ENCODE data around the gene SSBP4. TPM values are rescaled to one million over a fixed set of nuclear protein-coding genes. Genes with fewer than 3 reads are reported as not detected.
A peak's percentile ranks its signal among the peaks of the same experiment; 100 is the strongest.
"Not testable (repeated sequence)": the region's sequence is repeated elsewhere in the genome, so short reads cannot be mapped to it uniquely, and the experiment has no call there.

The SSBP4 gene
- total RNA-seq, 1 experiment from 2014 or later = 46.1 TPM

- Histone ChIP-seq H3K27ac (ENCODE audit: insufficient read length, low read depth, low read length) (no peak overlapping the region), H3K18ac (ENCODE audit: insufficient read length, low read depth, low read length) (no peak overlapping the region), H4K5ac (ENCODE audit: insufficient read length, low read depth, low read length) (no peak overlapping the region), H3K9ac (ENCODE audit: extremely low read depth, insufficient read length, low read length) (no peak overlapping the region), H3K14ac (ENCODE audit: insufficient read depth, low read length) (no peak overlapping the region), H3K23me2 (ENCODE audit: insufficient read length, low read depth, low read length, poor library complexity, severe bottlenecking) (no peaks in the 10 kb centered on the region), H3K9me3 (ENCODE audit: control insufficient read depth, low read depth, low read length) (no peaks in the 10 kb centered on the region), H2BK120ac (ENCODE audit: low read depth, low read length, poor library complexity, severe bottlenecking) (no peak overlapping the region), H3K79me2 (ENCODE audit: insufficient read depth, low read length) (no peaks in the 10 kb centered on the region), H3K27me3 (ENCODE audit: insufficient read depth, low read length) (no peaks in the 10 kb centered on the region), H4K91ac (ENCODE audit: insufficient read length, low read depth, low read length) (no peak overlapping the region), H2BK15ac (ENCODE audit: low read depth, low read length) (no peak overlapping the region), H3K56ac (ENCODE audit: insufficient read length, low read depth, low read length) (no peak overlapping the region), H3K4ac (ENCODE audit: low read depth, low read length) (no peak overlapping the region), H3K4me1 (ENCODE audit: insufficient read depth, low read length) (no peaks in the 10 kb centered on the region), H2AK5ac (ENCODE audit: insufficient read length, low read length) (no peak overlapping the region), H3K4me2 (ENCODE audit: insufficient read depth, insufficient read length, low read length) (no peak overlapping the region), H2BK12ac (ENCODE audit: insufficient read length, low read depth, low read length) (no peak overlapping the region), H4K8ac (replicated peaks; ENCODE audit: insufficient read length, low read depth, low read length) (no peak overlapping the region), H2AFZ (ENCODE audit: low read length) (no peak overlapping the region), H4K20me1 (ENCODE audit: control insufficient read depth, insufficient read depth, insufficient read length) (no peaks in the 10 kb centered on the region), H2BK20ac (ENCODE audit: low read depth, low read length, poor library complexity, severe bottlenecking) (no peak overlapping the region), H2BK5ac (ENCODE audit: insufficient read length, low read length) (no peak overlapping the region), H3T11ph (ENCODE audit: low read length) (no peak overlapping the region), H3K23ac (ENCODE audit: insufficient read length, low read depth, low read length) (no peak overlapping the region), H3K79me1 (ENCODE audit: insufficient read depth, low read depth, low read length, poor library complexity, severe bottlenecking) (no peaks in the 10 kb centered on the region)
- H3K27me3 Mint-ChIP-seq (ENCODE audit: low read depth) = peaks cover 14% of the 10 kb centered on the region
- DNase-seq = no peak
- TF ChIP-seq CTCF (conservative IDR thresholded peaks at IDR 0.05) = peak; percentile 60
- WGBS (ENCODE audit: extremely low coverage, insufficient read length, low lambda C conversion rate) = no CpG with 5 or more reads among the region's 7 CpGs
- H3K4me1 Mint-ChIP-seq = peaks cover 6 to 16% of the 10 kb centered on the region in 2 experiments; a peak in 3 of 4 replicates
- H3K36me3 Mint-ChIP-seq (ENCODE audit: insufficient read depth in 1 of 3, low read depth in 3 of 3) = no peaks in the 10 kb centered on the region
- peak overlapping the region in 1 of 3 experiments; percentile 22; a peak in 2 of 7 replicates for H3K27ac Mint-ChIP-seq
- no peaks in the 10 kb centered on the region for H3K9me3 Mint-ChIP-seq
- H3K4me3 Mint-ChIP-seq = no peak overlapping the region
Observed at GRCh38 chr19:18401580-18402112, 17.6 kb upstream of the SSBP4 start.

DNA sequence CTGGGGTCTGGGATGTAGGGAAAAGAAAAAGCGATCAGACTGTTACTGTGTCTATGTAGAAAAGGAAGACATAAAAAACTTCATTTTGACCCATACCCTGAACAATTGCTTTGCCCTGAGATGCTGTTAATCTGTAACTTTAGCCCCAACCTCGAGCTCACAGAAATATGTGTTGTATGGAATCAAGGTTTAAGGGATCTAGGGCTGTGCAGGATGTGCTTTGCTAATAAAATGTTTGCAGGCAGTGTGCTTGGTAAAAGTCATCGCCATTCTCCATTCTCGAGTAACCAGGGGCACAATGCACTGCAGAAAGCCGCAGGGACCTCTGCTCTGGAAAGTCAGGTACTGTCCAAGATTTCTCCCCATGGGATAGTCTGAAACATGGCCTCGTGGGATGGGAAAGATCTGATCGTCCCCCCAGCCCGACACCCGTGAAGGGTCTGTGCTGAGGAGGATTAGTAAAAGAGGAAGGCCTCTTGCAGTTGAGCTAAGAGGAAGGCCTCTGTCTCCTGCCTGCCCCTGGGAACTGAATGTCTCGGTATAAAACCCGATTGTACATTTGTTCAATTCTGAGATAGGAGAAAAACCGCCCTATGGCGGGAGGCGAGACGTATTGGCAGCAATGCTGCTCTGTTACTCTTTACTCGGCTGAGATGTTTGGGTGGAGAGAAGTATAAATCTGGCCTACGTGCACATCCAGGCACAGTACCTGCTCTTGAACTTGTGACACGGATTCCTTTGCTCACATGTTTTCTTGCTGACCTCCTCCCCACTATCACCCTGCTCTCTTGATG, 16.5 kb upstream of the SSBP4 start:
- not testable (repeated sequence) for H4K8ac ChIP-seq (replicated peaks; ENCODE audit: insufficient read length, low read depth, low read length); H2BK20ac ChIP-seq (ENCODE audit: low read depth, low read length, poor library complexity, severe bottlenecking); H3K27ac ChIP-seq (ENCODE audit: insufficient read length, low read depth, low read length); H4K5ac ChIP-seq (ENCODE audit: insufficient read length, low read depth, low read length); H3K4ac ChIP-seq (ENCODE audit: low read depth, low read length); H3T11ph ChIP-seq (ENCODE audit: low read length); H3K56ac ChIP-seq (ENCODE audit: insufficient read length, low read depth, low read length); H3K79me2 ChIP-seq (ENCODE audit: insufficient read depth, low read length); H2BK15ac ChIP-seq (ENCODE audit: low read depth, low read length); H4K91ac ChIP-seq (ENCODE audit: insufficient read length, low read depth, low read length); H2BK12ac ChIP-seq (ENCODE audit: insufficient read length, low read depth, low read length); H3K14ac ChIP-seq (ENCODE audit: insufficient read depth, low read length); H2BK120ac ChIP-seq (ENCODE audit: low read depth, low read length, poor library complexity, severe bottlenecking); DNase-seq; H4K20me1 ChIP-seq (ENCODE audit: control insufficient read depth, insufficient read depth, insufficient read length); H2BK5ac ChIP-seq (ENCODE audit: insufficient read length, low read length); H2AK5ac ChIP-seq (ENCODE audit: insufficient read length, low read length); H3K4me2 ChIP-seq (ENCODE audit: insufficient read depth, insufficient read length, low read length); H3K23ac ChIP-seq (ENCODE audit: insufficient read length, low read depth, low read length); H3K9me3 ChIP-seq (ENCODE audit: control insufficient read depth, low read depth, low read length); H3K23me2 ChIP-seq (ENCODE audit: insufficient read length, low read depth, low read length, poor library complexity, severe bottlenecking); H3K4me1 Mint-ChIP-seq; H3K18ac ChIP-seq (ENCODE audit: insufficient read length, low read depth, low read length); H3K36me3 Mint-ChIP-seq (ENCODE audit: insufficient read depth in 1 of 3, low read depth in 3 of 3); H2AFZ ChIP-seq (ENCODE audit: low read length); H3K4me3 Mint-ChIP-seq; H3K79me1 ChIP-seq (ENCODE audit: insufficient read depth, low read depth, low read length, poor library complexity, severe bottlenecking); H3K9ac ChIP-seq (ENCODE audit: extremely low read depth, insufficient read length, low read length); H3K27me3 ChIP-seq (ENCODE audit: insufficient read depth, low read length); H3K4me1 ChIP-seq (ENCODE audit: insufficient read depth, low read length); H3K9me3 Mint-ChIP-seq
- Mint-ChIP-seq H3K27me3 (ENCODE audit: low read depth) (peaks cover 14% of the 10 kb centered on the region), H3K27ac (0 out of 7 replicates have a peak overlapping the region, but pooled peaks of 1 of the 3 experiments have one; percentile 17)
- WGBS (ENCODE audit: extremely low coverage, insufficient read length, low lambda C conversion rate) = no CpG with 5 or more reads among the region's 18 CpGs

All from H9 (cell line).